Smooth muscle cell (in vitro differentiated cells): ENCODE results near the gene ANXA2. TPM values are rescaled to one million over a fixed set of nuclear protein-coding genes. Genes with fewer than 3 reads are reported as not detected.
"Not testable (repeated sequence)": the region's sequence is repeated elsewhere in the genome, so short reads cannot be mapped to it uniquely, and the experiment has no call there.

Experiments
- DNase-seq: peaks from one replicate; lab custom pipeline; 2025; ENCODE audit not compliant: unreplicated experiment; lab: John Stamatoyannopoulos, UW
- H2AFZ ChIP-seq: fragments of 200-600 bp; sonication (generic); 2 replicates; pipeline ENCODE4 v1.6.0; 2016; ENCODE audit warnings: antibody characterized with exemption, low read depth, mild to moderate bottlenecking
- H3F3A ChIP-seq: fragments of 200-600 bp; sonication (generic); 2 replicates; pipeline ENCODE4 v1.6.0; 2017; ENCODE audit warnings: antibody characterized with exemption, low read depth
- H3K27ac ChIP-seq: fragments of 200-600 bp; sonication (generic); 2 replicates; pipeline ENCODE4 v1.5.1; 2016; ENCODE audit warnings: low read depth, mild to moderate bottlenecking
- H3K27me3 ChIP-seq: fragments of 200-600 bp; sonication (generic); 2 replicates; pipeline ENCODE4 v1.6.1; 2016; ENCODE audit warnings: low read depth, mild to moderate bottlenecking
- H3K36me3 ChIP-seq: fragments of 200-600 bp; sonication (generic); 2 replicates; pipeline ENCODE4 v1.5.1; 2016; ENCODE audit warnings: low read depth
- H3K4me1 ChIP-seq: fragments of 200-600 bp; sonication (generic); 2 replicates; pipeline ENCODE4 v1.5.1; 2016; ENCODE audit warnings: low read depth
- H3K4me2 ChIP-seq: fragments of 200-600 bp; sonication (generic); 2 replicates; pipeline ENCODE4 v1.6.0; 2016; ENCODE audit warnings: mild to moderate bottlenecking
- H3K4me3 ChIP-seq: fragments of 200-600 bp; sonication (generic); 2 replicates; pipeline ENCODE4 v1.5.1; 2016; ENCODE audit warnings: mild to moderate bottlenecking
- H3K79me2 ChIP-seq: fragments of 200-600 bp; sonication (generic); 2 replicates; pipeline ENCODE4 v1.6.0; 2016; ENCODE audit warnings: low read depth, mild to moderate bottlenecking
- H3K9ac ChIP-seq: fragments of 200-600 bp; sonication (generic); 2 replicates; pipeline ENCODE4 v1.6.0; 2016; ENCODE audit warnings: low read depth
- H3K9me3 ChIP-seq: fragments of 200-600 bp; sonication (generic); replicated peaks from 2 replicates; pipeline ENCODE4 v1.5.1; 2016; ENCODE audit warnings: low read depth
- H4K20me1 ChIP-seq: fragments of 200-600 bp; sonication (generic); 2 replicates; pipeline ENCODE4 v1.6.0; 2016; ENCODE audit warnings: low read depth
- WGBS: methylation state at CpG from one replicate; pipeline ENCODE4 v1.1.7; 2016; ENCODE audit warnings: low lambda C conversion rate; 5-methylcytosine and 5-hydroxymethylcytosine counted together
- polyA plus RNA-seq: library from polyadenylated mRNA; unstranded; fragments of >200 nt; fragmentation: Nextera tagmentation; extraction: Ambion mirVana; gene quantifications from 2 replicates; pipeline ENCODE4 v1.2.1, GENCODE V29; 2016
- total RNA-seq: library from RNA; depleted of rRNA; stranded (reverse); fragments of >200 nt; gene quantifications from 2 replicates; pipeline ENCODE4 v1.2.3, GENCODE V29; 2014
- TF ChIP-seq, protein P1 (sequence below): fragments of 200-600 bp; sonication (generic); IDR thresholded peaks from 2 replicates; pipeline ENCODE4 v1.5.1; 2017; ENCODE audit warnings: borderline replicate concordance, mild to moderate bottlenecking, antibody characterized with exemption; ENCODE audit not compliant: insufficient read depth, poor library complexity, severe bottlenecking

Gene ANXA2
- total and polyA plus RNA-seq, 2 experiments from 2014 or later = 2,477 to 2,665 TPM

DNA sequence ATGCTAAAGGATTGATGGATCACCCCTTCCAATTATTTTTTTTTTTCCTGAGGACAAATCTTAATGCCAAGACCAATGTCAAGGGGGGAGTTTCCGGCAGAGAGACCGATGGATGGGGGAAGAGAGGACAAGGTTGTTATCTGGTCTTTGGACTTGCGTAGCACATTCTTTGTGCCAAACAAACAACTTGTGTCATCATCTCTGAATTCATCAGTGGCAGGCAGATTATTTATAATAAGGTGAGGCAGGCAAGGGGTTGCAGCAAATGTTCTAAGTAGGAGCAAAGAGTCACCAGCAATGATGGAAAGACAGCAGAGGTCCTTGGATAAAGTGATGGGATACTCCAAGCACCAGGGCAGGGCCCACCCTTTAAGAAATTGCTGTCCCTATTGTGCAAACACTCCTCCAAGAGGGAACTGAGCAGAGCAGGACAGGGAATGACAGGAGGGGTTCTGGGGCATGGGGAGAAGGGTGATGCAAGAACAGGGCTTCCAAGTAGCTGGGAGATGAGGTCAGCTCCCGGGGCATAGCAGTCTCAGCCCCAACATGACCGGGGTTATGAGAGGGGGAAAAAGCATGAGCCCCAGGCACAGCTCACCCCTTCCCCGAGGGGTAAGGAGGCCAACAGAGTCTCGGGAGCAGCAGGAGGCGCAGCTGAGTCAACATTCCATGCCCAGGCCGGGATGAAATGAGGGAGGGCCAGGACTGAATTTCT lies 57.4 kb downstream of the ANXA2 start:
- H3K9ac ChIP-seq = no peak overlapping the region
- TF ChIP-seq, protein P1, sequence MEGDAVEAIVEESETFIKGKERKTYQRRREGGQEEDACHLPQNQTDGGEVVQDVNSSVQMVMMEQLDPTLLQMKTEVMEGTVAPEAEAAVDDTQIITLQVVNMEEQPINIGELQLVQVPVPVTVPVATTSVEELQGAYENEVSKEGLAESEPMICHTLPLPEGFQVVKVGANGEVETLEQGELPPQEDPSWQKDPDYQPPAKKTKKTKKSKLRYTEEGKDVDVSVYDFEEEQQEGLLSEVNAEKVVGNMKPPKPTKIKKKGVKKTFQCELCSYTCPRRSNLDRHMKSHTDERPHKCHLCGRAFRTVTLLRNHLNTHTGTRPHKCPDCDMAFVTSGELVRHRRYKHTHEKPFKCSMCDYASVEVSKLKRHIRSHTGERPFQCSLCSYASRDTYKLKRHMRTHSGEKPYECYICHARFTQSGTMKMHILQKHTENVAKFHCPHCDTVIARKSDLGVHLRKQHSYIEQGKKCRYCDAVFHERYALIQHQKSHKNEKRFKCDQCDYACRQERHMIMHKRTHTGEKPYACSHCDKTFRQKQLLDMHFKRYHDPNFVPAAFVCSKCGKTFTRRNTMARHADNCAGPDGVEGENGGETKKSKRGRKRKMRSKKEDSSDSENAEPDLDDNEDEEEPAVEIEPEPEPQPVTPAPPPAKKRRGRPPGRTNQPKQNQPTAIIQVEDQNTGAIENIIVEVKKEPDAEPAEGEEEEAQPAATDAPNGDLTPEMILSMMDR = no peak
- 86% methylated on average over 9 of the region's 9 CpGs for WGBS
- no peak overlapping the region for H3K4me2 ChIP-seq
- DNase-seq = no peak
- H3K36me3 ChIP-seq = no peaks in the 10 kb centered on the region
- H3K4me3 ChIP-seq = no peak overlapping the region
- H4K20me1 ChIP-seq = peaks cover 8% of the 10 kb centered on the region
- no peaks in the 10 kb centered on the region for H3K79me2 ChIP-seq
- peaks cover 15% of the 10 kb centered on the region for H3F3A ChIP-seq
- no peaks in the 10 kb centered on the region for H3K4me1 ChIP-seq
- no peaks in the 10 kb centered on the region for H3K27me3 ChIP-seq
- H2AFZ ChIP-seq = no peak overlapping the region
- no peaks in the 10 kb centered on the region for H3K9me3 ChIP-seq
- no peak overlapping the region for H3K27ac ChIP-seq

DNA sequence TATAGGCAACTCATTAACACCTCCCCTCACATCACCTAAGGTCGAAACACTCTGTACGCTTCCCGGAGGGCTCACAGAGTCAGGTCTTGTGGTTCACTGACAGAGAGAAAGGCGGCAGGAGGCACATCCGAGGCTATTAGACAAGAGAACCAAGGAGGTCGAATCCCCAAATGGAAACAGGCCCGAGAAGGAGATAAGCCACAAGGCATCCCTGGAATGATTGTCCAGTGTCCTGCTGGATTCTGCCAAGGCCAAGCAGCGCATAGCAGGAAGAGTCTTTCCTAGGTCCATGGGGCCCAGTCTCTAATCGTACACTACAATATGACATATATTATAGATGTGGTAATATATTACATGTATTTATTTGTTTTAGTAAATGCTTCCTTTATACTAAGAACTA lies 58.5 kb downstream of the ANXA2 start:
- no peak overlapping the region for H3K27ac ChIP-seq
- H3K9me3 ChIP-seq = no peaks in the 10 kb centered on the region
- no peak overlapping the region for H3K4me2 ChIP-seq
- 81% methylated on average over 9 of the region's 9 CpGs for WGBS
- H3K4me3 ChIP-seq = no peak overlapping the region
- H3K79me2 ChIP-seq = no peaks in the 10 kb centered on the region
- no peaks in the 10 kb centered on the region for H3K36me3 ChIP-seq
- no peak for DNase-seq
- H4K20me1 ChIP-seq = no peaks in the 10 kb centered on the region
- TF ChIP-seq, protein P1 = no peak
- H3F3A ChIP-seq = peaks cover 4% of the 10 kb centered on the region
- H3K4me1 ChIP-seq = no peaks in the 10 kb centered on the region
- no peak overlapping the region for H3K9ac ChIP-seq
- H3K27me3 ChIP-seq = no peaks in the 10 kb centered on the region
- H2AFZ ChIP-seq = no peak overlapping the region

DNA sequence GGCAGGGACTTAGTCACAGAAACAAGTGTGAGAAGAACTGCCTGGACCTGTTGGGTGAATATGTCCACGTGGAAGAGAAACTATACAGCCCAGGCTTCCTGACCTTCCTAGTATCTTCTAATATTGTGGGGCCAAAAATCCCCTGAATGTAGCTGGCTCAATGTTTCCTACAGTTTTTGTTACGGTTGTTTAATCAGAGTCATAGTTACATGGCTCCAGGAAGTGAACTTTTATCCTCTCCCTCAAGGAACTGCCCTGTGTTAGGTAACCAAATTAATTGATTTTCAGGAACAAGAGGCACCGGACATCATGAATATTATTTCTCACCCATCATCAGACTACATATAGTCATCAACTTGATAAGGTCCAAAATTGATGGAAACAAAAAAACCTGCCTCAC lies 59.0 kb downstream of the ANXA2 start:
- Histone ChIP-seq H3K27me3 (no peaks in the 10 kb centered on the region), H3K36me3 (no peaks in the 10 kb centered on the region), H3K9me3 (no peaks in the 10 kb centered on the region), H3K27ac (no peak overlapping the region), H4K20me1 (no peaks in the 10 kb centered on the region), H3K9ac (no peak overlapping the region), H3K4me2 (no peak overlapping the region), H3F3A (no peaks in the 10 kb centered on the region), H3K79me2 (no peaks in the 10 kb centered on the region), H2AFZ (no peak overlapping the region), H3K4me1 (no peaks in the 10 kb centered on the region), H3K4me3 (no peak overlapping the region)
- TF ChIP-seq, protein P1 = no peak
- WGBS = 75% methylated on average over 3 of the region's 3 CpGs
- no peak for DNase-seq

DNA sequence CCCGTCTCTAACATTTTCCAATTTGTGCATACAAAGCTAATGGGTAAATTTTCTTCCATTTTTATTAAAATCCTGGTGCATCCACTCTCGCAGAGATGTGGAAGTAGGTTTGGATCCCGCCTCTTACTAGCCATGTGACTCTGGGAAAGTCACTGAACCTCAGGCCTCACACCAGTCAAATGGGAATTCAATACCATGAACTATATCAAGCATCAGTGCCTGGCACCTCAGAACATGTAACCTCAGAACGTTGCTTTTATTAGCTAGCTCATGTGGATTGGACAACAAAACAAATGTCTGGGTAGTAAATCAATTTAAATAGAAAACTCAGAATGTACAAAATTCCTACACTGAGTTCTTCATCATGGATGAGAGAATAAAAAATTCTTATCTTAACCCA lies 60.7 kb downstream of the ANXA2 start:
- Histone ChIP-seq H4K20me1 (no peaks in the 10 kb centered on the region), H3K9ac (no peak overlapping the region), H3K79me2 (no peaks in the 10 kb centered on the region), H3K36me3 (no peaks in the 10 kb centered on the region), H3K4me2 (no peak overlapping the region), H3F3A (no peaks in the 10 kb centered on the region), H3K4me3 (no peak overlapping the region), H3K27ac (no peak overlapping the region), H3K27me3 (peaks cover 3% of the 10 kb centered on the region), H3K4me1 (no peaks in the 10 kb centered on the region), H2AFZ (no peak overlapping the region), H3K9me3 (no peaks in the 10 kb centered on the region)
- 90% methylated on average over 4 of the region's 4 CpGs for WGBS
- DNase-seq = no peak
- TF ChIP-seq, protein P1 = no peak

DNA sequence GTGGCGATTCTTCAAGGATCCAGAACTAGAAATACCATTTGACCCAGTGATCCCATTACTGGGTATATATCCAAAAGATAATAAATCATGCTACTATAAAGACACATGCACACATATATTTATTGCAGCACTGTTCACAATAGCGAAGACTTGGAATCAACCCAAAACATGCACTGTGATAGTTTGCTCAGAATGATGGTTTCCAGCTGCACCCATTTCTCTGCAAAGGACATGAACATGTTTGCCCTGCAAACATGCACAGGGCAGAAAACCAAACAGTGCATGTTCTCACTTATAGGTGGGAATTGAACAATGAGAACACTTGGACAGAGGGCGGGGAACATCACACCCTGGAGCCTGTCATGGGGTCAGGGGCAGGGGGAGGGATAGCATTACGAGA lies 62.5 kb downstream of the ANXA2 start:
- H4K20me1 ChIP-seq, H3K79me2 ChIP-seq, H3K4me3 ChIP-seq, H3K27me3 ChIP-seq, DNase-seq, H3K9me3 ChIP-seq, H2AFZ ChIP-seq, H3F3A ChIP-seq, H3K27ac ChIP-seq, H3K4me1 ChIP-seq, H3K36me3 ChIP-seq, H3K9ac ChIP-seq, H3K4me2 ChIP-seq: not testable (repeated sequence)
- WGBS = 93% methylated on average over 4 of the region's 4 CpGs
